Measurements from ENCODE around the gene PDCD10. TPM values are rescaled to one million over a fixed set of nuclear protein-coding genes. Genes with fewer than 3 reads are reported as not detected.

The PDCD10 gene
- total and polyA plus RNA-seq, 2 donors (not counting 3 experiments of a cell fraction or from before 2014, with no cell fraction given): 21.3 to 47.8 TPM

GRCh38 chr3:167669699-167670098, 65.0 kb downstream of the PDCD10 start:
- dilution Hi-C loops (cut with MboI; ENCODE audit: extremely low pct_ligation_motif_present, low sequenced_read_pairs): no loop called here
- no peaks in the 10 kb centered on the region for H4K20me1 ChIP-seq (replicated peaks; ENCODE audit: control insufficient read depth, extremely low read depth, insufficient read depth, low read length)
- no peak overlapping the region for H3K9ac ChIP-seq (replicated peaks; ENCODE audit: extremely low read depth, insufficient read depth, low read length)
- peaks cover 17% of the 10 kb centered on the region for H3K4me1 ChIP-seq (ENCODE audit: control insufficient read depth, extremely low read depth, insufficient read depth, low read length)
- no peaks in the 10 kb centered on the region for H3K27me3 ChIP-seq (ENCODE audit: control insufficient read depth in 2 of 2, insufficient read depth in 2 of 2, low read length in 2 of 2)
- no peaks in the 10 kb centered on the region for H3K9me3 ChIP-seq (replicated peaks; ENCODE audit: control insufficient read depth, insufficient read depth, low read length)
- no peaks in the 10 kb centered on the region for H3K79me2 ChIP-seq (ENCODE audit: control insufficient read depth, insufficient read depth, low read length)
- H3K4me3 ChIP-seq (replicated peaks in 1 of 3; ENCODE audit: insufficient read depth in 1 of 3, low read depth in 1 of 3, low read length in 3 of 3): no peak overlapping the region
- H3K4me2 ChIP-seq (ENCODE audit: insufficient read depth, low read length): no peak overlapping the region
- TF ChIP-seq POLR2A (IDR thresholded peaks at IDR 0.05; ENCODE audit: low read depth, low read length) (no peak), MAX (IDR thresholded peaks at IDR 0.05; ENCODE audit: insufficient read depth, insufficient read length) (no peak), POLR2AphosphoS5 (IDR thresholded peaks at IDR 0.05; ENCODE audit: insufficient read depth, low read depth, low read length) (no peak), EZH2 (IDR thresholded peaks at IDR 0.05; ENCODE audit: borderline replicate concordance, low read depth, low read length, severe bottlenecking) (no peak), JUN (IDR thresholded peaks at IDR 0.05; ENCODE audit: borderline replicate concordance, insufficient read depth, insufficient read length, low read depth) (no peak), FOS (IDR thresholded peaks at IDR 0.05; ENCODE audit: borderline replicate concordance, insufficient read depth, low read length) (no peak), GATA2 (IDR thresholded peaks at IDR 0.05; ENCODE audit: insufficient read depth, insufficient read length, low read depth, low read length) (no peak), CTCF (IDR thresholded peaks at IDR 0.05; ENCODE audit: extremely low read depth in 1 of 2, insufficient read depth in 1 of 2, low read depth in 1 of 2, low read length in 2 of 2) (no peak)
- no TSS peak for BruUV-seq (replicated peaks)
- no peaks in the 10 kb centered on the region for H3K9me1 ChIP-seq (replicated peaks; ENCODE audit: control insufficient read depth, extremely low read depth, insufficient read depth, low read length)
- H3K36me3 ChIP-seq (ENCODE audit: control insufficient read depth in 2 of 2, extremely low read depth in 1 of 2, insufficient read depth in 2 of 2, low read length in 2 of 2): no peaks in the 10 kb centered on the region
- intact Hi-C loops (cut with micrococcal nuclease): no loop called here
- ChIA-PET CTCF (interaction anchor here (3.1 kb wide), 1 partner anchor 15 kb away, joined by 21 read pairs; no protein-coding TSS in a partner anchor), POLR2A (no interaction called here)
- H2AFZ ChIP-seq (ENCODE audit: low read depth, low read length): no peak overlapping the region
- no peak for DNase-seq (ENCODE audit: low read depth, low spot score)
- H3K27ac ChIP-seq (ENCODE audit: insufficient read depth, low read depth, low read length): no peak overlapping the region
- no peak for FAIRE-seq

All from endothelial cell of umbilical vein (primary cell).